Upper lobe of right lung (tissue), 1 donor: Measurements from ENCODE around the gene GCNA. TPM values are rescaled to one million over a fixed set of nuclear protein-coding genes. Genes with fewer than 3 reads are reported as not detected.

ENCODE experiments used
- ATAC-seq: fragments of 200-7000 bp; cut with Tn5 transposase; one replicate; pipeline ENCODE4 v1.9.1; 2020; ENCODE audit warnings: mild to moderate bottlenecking, moderate library complexity
- DNase-seq: peaks from one replicate; pipeline ENCODE4 v3.0.0-alpha.2; 2020
- H3K27ac ChIP-seq: fragments of 200-600 bp; one replicate; pipeline ENCODE4 v1.8.0; 2022
- H3K27me3 ChIP-seq: fragments of 200-600 bp; one replicate; pipeline ENCODE4 v1.8.0; 2022; ENCODE audit warnings: mild to moderate bottlenecking
- H3K36me3 ChIP-seq: fragments of 200-600 bp; one replicate; pipeline ENCODE4 v1.8.0; 2022
- H3K4me1 ChIP-seq: fragments of 200-600 bp; one replicate; pipeline ENCODE4 v1.8.0; 2022
- H3K4me3 ChIP-seq: fragments of 200-600 bp; one replicate; pipeline ENCODE4 v1.8.0; 2022; ENCODE audit warnings: mild to moderate bottlenecking
- H3K9me3 ChIP-seq: fragments of 200-600 bp; one replicate; pipeline ENCODE4 v1.8.0; 2022
- CTCF ChIP-seq: fragments of 200-600 bp; IDR thresholded peaks from one replicate; pipeline ENCODE4 v1.8.0; 2022; ENCODE audit warnings: antibody characterized with exemption
- intact Hi-C: fragments of 100-400 bp; cut with DNase I; formaldehyde crosslinking; loops from one replicate; pipeline ENCODE4 v1.11.0; 2022
- total RNA-seq: library from RNA; stranded (reverse); fragmentation: NEBNext Ultra II Directional; extraction: Animal tissue kit (Norgen Biotek cat#: 25700); gene quantifications from one replicate; pipeline ENCODE4 v1.2.1, GENCODE V29; 2021
- donor health status: DM: no; HTN: yes; CAD: no; lungs with severe emphysema.

Gene GCNA
- total RNA-seq, 1 donor from 2014 or later: 3.4 TPM

GRCh38 chrX:71618787-71619186 lies 40.5 kb downstream of the GCNA start:
- no peak for TF ChIP-seq CTCF
- H3K27ac ChIP-seq: no peak overlapping the region
- no peak for ATAC-seq
- DNase-seq: no peak
- H3K4me1 ChIP-seq: peaks cover 15% of the 10 kb centered on the region
- intact Hi-C loops: no loop called here
- no peaks in the 10 kb centered on the region for H3K36me3 ChIP-seq
- no peaks in the 10 kb centered on the region for H3K9me3 ChIP-seq
- no peaks in the 10 kb centered on the region for H3K27me3 ChIP-seq
- no peak overlapping the region for H3K4me3 ChIP-seq

- Histone ChIP-seq H3K36me3 (no peaks in the 10 kb centered on the region), H3K4me1 (peaks cover 15% of the 10 kb centered on the region), H3K9me3 (no peaks in the 10 kb centered on the region), H3K27me3 (no peaks in the 10 kb centered on the region), H3K27ac (no peak overlapping the region), H3K4me3 (no peak overlapping the region)
- DNase-seq (no peak), ATAC-seq (no peak)
- TF ChIP-seq CTCF: no peak
- intact Hi-C loops: no loop called here
These were observed 41.0 kb downstream of the GCNA start for GRCh38 chrX:71619193-71619592.

GRCh38 chrX:71619986-71620385 lies 41.7 kb downstream of the GCNA start:
- DNase-seq (no peak), ATAC-seq (no peak)
- Histone ChIP-seq H3K36me3 (no peaks in the 10 kb centered on the region), H3K4me3 (no peak overlapping the region), H3K27me3 (no peaks in the 10 kb centered on the region), H3K4me1 (peaks cover 15% of the 10 kb centered on the region), H3K9me3 (no peaks in the 10 kb centered on the region), H3K27ac (no peak overlapping the region)
- intact Hi-C loops: no loop called here
- no peak for TF ChIP-seq CTCF

- no peak for ATAC-seq
These were observed 43.4 kb downstream of the GCNA start for GRCh38 chrX:71621603-71622002.

GRCh38 chrX:71622032-71622575 lies 43.9 kb downstream of the GCNA start:
- no peak for DNase-seq
- no peaks in the 10 kb centered on the region for H3K27me3 ChIP-seq
- H3K9me3 ChIP-seq: no peaks in the 10 kb centered on the region
- H3K4me3 ChIP-seq: no peak overlapping the region
- no peaks in the 10 kb centered on the region for H3K36me3 ChIP-seq
- H3K4me1 ChIP-seq: peaks cover 15% of the 10 kb centered on the region
- no peak for ATAC-seq
- H3K27ac ChIP-seq: peak overlapping the region; percentile 80
- intact Hi-C loops: no loop called here
- TF ChIP-seq CTCF: no peak

More at GRCh38 chrX:71621603-71622002, 43.4 kb downstream of the GCNA start:
- TF ChIP-seq CTCF: no peak
- H3K4me1 ChIP-seq: peaks cover 15% of the 10 kb centered on the region
- intact Hi-C loops: no loop called here
- no peaks in the 10 kb centered on the region for H3K36me3 ChIP-seq
- no peak for DNase-seq
- no peak overlapping the region for H3K27ac ChIP-seq
- no peaks in the 10 kb centered on the region for H3K27me3 ChIP-seq
- no peaks in the 10 kb centered on the region for H3K9me3 ChIP-seq
- H3K4me3 ChIP-seq: no peak overlapping the region
